Measurements from ENCODE around the gene KRTAP19-2.

KRTAP19-2 gene

DNA sequence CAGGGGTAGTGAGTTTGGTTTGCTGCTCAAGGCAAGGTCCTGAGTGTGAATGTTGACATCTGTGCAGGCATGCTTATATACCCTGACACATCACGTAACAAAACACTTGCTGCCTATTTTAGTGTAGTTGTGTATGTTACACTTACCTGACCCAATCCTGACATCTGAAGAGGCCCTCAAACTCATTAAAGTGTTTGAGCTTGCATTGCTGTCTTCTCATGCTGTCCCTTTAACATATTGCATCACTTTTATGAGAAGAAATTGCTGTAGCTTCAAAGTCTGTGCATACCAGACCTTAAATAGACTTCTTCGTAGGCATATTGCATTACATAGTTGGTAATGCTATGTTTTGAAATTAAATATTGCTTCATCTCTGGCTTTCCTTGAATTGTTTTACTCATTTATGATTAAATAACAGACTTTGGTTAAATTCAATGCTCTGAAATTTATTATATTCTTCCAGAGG lies 4.8 kb upstream of the KRTAP19-2 start, which contains the start of gene KRTAP19-3:
Gene KRTAP19-3 (minus strand): TSS at position 51 of the 466 bp plus-strand sequence. CDS start 56 bp downstream, outside the sequence.
- TF ChIP-seq, protein P1, sequence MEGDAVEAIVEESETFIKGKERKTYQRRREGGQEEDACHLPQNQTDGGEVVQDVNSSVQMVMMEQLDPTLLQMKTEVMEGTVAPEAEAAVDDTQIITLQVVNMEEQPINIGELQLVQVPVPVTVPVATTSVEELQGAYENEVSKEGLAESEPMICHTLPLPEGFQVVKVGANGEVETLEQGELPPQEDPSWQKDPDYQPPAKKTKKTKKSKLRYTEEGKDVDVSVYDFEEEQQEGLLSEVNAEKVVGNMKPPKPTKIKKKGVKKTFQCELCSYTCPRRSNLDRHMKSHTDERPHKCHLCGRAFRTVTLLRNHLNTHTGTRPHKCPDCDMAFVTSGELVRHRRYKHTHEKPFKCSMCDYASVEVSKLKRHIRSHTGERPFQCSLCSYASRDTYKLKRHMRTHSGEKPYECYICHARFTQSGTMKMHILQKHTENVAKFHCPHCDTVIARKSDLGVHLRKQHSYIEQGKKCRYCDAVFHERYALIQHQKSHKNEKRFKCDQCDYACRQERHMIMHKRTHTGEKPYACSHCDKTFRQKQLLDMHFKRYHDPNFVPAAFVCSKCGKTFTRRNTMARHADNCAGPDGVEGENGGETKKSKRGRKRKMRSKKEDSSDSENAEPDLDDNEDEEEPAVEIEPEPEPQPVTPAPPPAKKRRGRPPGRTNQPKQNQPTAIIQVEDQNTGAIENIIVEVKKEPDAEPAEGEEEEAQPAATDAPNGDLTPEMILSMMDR (IDR thresholded peaks at IDR 0.05; ENCODE audit: insufficient read depth, low read depth, low read length, missing control alignments), result no peak
- peak; percentile 17 for DNase-seq (ENCODE audit: low read depth)
- H3K4me3 ChIP-seq (ENCODE audit: low read length), result no peak within 1 kb of the TSS

GRCh38 chr21:30486180-30486579 lies 1.1 kb downstream of the KRTAP19-2 start:
- no peak overlapping the region for H3K4me3 ChIP-seq (ENCODE audit: low read length)
- DNase-seq (ENCODE audit: low read depth), result no peak
- TF ChIP-seq, protein P1 (IDR thresholded peaks at IDR 0.05; ENCODE audit: insufficient read depth, low read depth, low read length, missing control alignments), result no peak

GRCh38 chr21:30482130-30482529 lies 5.1 kb downstream of the KRTAP19-2 start:
- TF ChIP-seq, protein P1 (IDR thresholded peaks at IDR 0.05; ENCODE audit: insufficient read depth, low read depth, low read length, missing control alignments), result no peak
- no peak overlapping the region for H3K4me3 ChIP-seq (ENCODE audit: low read length)
- peak; percentile 85 for DNase-seq (ENCODE audit: low read depth)

DNA sequence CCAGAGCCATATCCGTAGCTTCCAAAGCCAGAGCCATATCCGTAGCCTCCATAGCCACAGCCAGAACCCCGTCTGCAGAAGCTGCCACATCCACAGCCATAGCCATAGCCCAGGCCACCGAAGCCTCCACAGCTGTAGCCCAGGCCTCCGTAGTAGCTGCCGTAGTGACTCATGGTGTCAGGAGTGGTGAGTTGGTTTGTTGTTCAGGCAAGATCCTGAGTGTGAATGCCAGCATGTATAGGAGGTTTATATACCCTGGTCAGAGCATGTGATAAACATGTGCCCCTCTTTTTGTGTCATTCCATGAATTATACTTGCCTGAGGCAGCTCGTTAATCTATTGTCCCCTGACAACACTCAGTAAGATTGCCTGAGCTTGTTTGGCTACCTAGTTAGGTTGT lies 7.1 kb downstream of the KRTAP19-2 start, which contains the start of gene KRTAP19-1:
Gene KRTAP19-1 (minus strand): TSS at position 223 of the 400 bp plus-strand sequence. CDS start 50 bp downstream, at position 173.
- TF ChIP-seq, protein P1 (IDR thresholded peaks at IDR 0.05; ENCODE audit: insufficient read depth, low read depth, low read length, missing control alignments), result no peak
- DNase-seq (ENCODE audit: low read depth), result peak; percentile 64
- no peak within 1 kb of the TSS for H3K4me3 ChIP-seq (ENCODE audit: low read length)

- TF ChIP-seq, protein P1 (IDR thresholded peaks at IDR 0.05; ENCODE audit: insufficient read depth, low read depth, low read length, missing control alignments), result no peak
- no peak overlapping the region for H3K4me3 ChIP-seq (ENCODE audit: low read length)
- DNase-seq (ENCODE audit: low read depth), result no peak
Observed at GRCh38 chr21:30479259-30479658, 8.0 kb downstream of the KRTAP19-2 start.

DNA sequence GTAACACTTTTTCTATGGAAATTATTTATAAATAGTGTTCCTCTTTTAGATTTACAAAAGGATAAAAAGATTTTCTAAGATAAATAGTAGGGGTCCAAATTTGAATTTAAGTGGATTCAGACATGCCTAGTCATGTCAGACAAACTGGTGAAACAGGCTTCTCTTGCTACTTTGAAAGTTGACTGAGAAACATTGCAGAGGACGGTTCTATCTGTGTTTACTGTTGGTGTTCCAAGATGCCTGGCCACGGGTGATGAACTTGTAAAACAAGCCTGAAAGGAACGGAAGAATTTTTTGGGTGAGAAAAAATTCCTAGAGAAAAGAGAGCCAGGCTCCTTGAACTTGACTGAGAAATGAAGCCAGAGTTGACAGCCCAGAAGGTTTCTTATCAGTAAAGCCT lies 9.2 kb downstream of the KRTAP19-2 start:
- TF ChIP-seq, protein P1 (IDR thresholded peaks at IDR 0.05; ENCODE audit: insufficient read depth, low read depth, low read length, missing control alignments), result no peak
- H3K4me3 ChIP-seq (ENCODE audit: low read length), result no peak overlapping the region
- peak; percentile 79 for DNase-seq (ENCODE audit: low read depth)

Measured in epithelial cell of esophagus (primary cell).